ENCODE measurements around the gene SMLR1.
A peak's percentile ranks its signal among the peaks of the same experiment; 100 is the strongest.

SMLR1 gene

DNA sequence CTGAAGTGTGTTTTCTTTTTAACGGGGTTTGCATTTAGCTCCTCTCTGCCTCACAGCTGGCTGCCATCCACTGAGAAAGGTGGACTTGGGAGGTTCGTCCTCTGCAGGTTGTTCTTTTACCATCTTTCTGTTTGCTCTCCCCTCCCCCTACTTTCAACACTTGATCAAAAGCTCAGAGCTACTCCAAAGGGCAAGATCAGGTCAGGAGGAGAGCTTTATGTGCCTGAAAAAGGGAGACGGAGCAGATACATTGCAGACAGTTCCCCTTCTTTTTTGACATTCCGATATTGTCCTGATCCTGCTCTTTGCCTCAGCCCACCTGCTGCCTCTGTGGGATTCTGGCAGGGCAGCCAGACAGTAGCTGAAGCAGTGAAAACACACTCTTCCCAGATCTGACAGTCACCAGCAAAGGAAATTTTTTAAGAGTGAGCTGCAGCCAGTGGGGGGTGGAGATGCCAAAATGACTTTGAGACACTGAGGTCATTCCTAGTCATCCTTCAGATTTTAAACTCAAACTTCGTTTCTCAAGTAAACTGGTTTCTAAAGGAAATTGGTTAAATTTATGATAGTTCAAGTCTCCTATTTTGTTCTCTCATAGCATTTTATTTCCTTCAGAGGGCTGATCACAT is 26.5 kb downstream of the SMLR1 start:
- DNase-seq = no peak

GRCh38 chr6:130858054-130858453 is 30.8 kb downstream of the SMLR1 start:
- no peak for DNase-seq

DNA sequence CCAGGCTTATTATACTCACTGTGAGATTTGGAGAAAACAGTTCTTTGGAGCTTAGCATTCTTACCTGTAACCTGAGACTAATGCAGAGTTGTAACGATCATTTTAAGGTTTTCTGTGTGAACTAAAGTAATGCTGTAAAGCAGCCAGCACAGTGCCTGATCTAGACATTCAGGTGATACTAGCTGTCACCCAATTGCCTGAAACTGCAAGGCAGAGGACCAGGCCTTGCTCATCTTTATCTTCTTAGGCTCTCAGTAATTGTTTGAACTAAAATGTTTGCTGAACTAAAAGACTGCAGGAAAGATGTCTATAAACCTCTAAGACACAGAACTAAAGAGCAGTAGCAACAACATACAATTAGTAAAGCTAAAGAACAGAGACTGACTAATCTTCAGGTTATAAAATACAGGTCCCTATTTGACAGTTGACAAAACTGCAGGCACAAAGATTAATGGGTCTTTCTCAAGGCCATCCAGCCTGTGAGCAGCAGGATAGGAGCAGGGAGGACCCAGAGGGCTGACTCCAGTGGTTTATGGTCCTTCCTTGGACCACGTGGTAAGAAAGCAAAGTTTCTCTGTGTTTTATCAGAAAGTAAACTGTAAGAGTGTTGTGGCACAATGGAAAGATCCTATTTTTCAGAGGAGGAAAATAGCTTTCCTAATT is 31.4 kb downstream of the SMLR1 start:
- DNase-seq = no peak

DNA sequence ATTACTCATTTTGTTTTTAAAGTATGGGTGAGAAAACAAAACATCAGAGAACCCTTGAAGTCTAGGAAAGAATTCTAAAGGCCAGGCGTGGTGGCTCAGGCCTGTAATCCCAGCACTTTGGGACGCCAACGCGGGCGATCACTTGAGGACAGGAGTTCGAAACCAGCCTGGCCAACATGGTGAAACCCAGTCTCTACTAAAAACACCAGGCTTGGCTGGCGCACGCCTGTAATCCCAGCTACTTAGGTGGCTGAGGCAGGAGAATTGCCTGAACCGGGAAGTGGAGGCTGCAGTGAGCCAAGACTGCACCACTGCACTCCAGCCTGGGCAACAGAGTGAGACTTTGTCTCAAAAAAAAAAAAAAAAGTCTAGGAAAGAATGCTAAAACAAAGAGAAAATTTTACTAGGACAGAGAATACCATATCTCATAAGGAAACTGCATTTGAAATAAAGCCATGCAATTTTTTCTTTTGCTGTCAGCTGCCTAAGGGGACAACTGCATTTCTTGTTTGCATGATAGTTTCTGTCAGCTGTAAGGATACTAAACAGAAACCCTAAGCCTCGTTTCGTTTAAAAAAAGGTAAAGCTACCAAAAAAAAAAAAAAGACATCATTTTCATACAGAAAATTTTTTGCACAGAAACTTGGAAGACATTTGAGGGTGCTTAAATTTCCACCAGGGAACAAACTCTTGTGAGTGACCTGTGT is 32.1 kb downstream of the SMLR1 start:
- DNase-seq = no peak

GRCh38 chr6:130862370-130862769 is 35.2 kb downstream of the SMLR1 start:
- DNase-seq = no peak

DNA sequence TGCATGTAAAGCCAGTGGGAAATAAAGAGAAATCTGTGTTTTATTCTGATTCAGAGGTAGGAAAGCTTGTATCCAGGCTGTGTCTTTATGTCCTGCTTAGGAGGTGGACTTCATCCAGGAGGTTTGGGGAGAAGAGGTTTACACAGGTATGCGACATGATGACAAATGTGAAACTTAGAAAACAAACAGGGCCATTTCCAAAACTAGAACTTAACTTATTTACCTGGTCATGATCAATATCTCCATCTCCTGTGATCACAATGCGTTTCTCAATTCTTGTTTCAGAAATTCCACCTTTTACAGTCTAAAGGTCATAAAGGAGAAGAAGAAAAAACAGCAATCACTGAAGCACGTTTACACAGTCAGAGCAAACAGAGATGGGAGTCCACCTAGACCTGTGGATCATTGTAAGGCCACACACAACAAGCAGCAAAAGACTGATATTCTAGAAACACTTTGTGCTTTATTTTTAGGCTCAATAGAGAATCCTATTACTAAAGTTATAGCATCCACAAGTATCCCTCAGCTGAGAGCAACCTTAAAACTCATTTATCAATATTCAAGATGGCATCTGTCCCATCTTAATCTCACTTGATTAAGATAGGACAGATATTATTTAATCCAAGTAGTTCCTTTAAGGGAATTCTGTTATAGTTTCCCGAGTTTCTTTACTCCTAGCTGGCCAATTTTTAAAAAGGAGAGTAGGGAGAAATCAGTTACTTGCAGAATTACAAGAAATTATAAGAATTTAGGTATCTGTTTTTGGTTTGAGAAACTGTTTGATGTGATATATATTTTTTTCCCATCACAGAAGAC is 36.4 kb downstream of the SMLR1 start:
- DNase-seq = no peak

DNA sequence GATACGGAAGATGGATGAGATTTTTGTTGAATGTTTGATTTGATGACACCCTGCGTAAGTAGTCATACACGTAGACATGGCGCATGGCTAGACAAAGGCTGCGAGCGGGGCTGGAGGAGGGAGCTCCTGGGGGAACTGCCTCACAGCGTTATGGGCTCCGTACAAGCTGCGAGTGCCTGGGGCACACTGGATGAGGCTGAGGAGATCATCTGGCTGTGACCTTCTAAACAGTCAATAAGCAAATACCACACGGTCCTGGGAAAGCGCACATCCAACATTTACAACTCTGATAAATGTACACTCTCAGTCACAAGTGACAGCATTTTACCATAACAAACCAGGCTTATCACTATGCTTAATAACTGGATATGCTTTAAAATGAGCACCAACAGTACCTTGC is 37.1 kb downstream of the SMLR1 start:
- DNase-seq = no peak

DNA sequence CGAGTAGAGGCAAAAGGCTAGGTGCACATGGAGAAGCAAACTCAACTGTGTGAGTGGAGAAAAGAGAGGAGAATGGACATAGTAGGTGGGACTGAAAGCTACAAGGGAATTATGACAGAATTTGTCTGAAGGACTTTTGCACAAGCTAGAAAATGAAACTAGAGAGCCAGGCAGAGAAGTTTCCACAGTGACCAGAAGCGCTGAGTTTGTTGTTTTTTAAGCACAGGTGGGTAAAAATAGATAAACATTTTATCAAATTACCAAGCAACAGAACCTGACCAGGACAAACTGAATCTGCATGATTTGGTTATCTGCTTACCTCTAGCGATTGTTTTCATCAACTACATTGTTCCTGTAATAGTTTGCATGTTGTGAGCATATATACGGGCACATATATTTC is 38.6 kb downstream of the SMLR1 start:
- no peak for DNase-seq

DNA sequence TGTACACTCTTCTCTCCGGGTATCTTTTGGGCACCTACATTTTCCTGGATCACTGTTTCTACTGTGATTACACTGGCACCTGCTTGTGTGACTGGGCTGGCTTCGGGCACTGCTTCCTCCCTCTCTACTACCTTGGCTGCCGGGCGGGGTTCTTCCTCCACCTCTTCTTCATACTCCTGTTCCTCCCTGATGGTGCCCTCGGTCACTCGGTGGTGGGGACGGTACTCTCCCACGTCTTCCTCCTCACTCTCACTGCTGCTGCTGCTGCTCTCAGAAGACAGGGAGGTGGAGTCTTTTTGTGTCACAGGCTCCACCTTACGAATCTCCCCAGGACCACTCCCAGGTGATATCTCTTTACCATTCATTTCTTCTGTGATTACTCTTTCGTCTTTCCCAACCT is 42.5 kb downstream of the SMLR1 start:
- no peak for DNase-seq

DNA sequence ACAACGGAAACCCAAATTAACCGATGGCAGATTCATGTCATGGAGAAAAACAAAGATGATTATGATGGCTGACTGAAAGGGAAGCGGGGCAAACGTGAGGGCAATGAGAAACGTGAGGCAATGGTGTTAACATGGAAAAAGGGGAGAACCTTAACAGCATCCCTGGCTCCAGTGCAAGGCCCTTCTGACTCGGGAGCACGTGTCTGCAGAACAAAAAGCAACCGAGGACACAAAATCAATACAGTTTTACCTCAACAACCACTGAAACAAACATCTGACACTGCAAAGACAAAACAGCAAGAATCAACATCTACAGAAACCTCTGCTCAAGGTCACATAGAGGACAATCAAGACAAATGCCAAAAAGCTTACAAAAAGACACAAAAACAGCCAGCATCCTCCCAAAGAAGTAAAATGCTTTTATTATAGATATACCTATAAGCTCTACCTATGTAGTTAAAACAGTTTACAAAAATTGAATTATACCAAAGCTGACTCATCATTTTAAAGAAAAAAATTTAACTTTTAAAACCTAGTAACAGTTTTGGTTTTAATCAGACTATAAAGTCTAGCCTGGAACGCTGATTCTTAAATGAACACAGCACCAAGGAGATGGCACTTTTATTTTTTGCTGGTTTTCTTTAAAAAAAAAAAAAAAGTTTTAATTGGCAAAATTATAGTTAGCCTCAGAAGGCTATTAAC is 43.1 kb downstream of the SMLR1 start:
- DNase-seq = no peak

GRCh38 chr6:130872250-130873095 is 45.3 kb downstream of the SMLR1 start:
- peak; percentile 69 for DNase-seq

- no peak for DNase-seq
These were observed 46.5 kb downstream of the SMLR1 start for GRCh38 chr6:130873746-130874145.

DNA sequence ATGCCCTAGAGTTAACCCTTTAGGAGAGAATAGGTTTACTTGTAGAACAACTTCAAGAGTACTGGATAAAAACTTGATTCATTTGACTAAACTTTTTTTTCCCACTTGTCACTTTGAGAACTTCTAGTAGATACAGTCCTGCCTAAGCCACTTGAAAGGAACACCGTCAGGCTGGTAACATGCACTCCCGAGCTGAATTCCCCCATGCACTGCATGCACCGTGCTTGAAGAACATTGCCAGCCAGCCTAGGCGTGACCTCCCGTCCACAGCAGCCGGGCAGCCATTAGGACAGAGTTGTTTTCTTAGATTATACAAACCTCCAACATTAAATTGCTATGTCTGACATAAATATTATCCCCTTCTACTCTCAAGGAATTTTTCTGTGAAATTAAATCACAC is 52.6 kb downstream of the SMLR1 start:
- DNase-seq = no peak

GRCh38 chr6:130882370-130882769 is 55.2 kb downstream of the SMLR1 start:
- no peak for DNase-seq

- peak; percentile 63 for DNase-seq
These were observed 58.4 kb downstream of the SMLR1 start for GRCh38 chr6:130885392-130886192.

All from retina (tissue), 1 donor.